Hematopoietic multipotent progenitor cell treated with erythropoietin and hydrocortisone succinate and interleukin-3 and kit ligand, for 17 days (in vitro differentiated cells): Measurements from ENCODE around the gene RUSC1.
A peak's percentile ranks its signal among the peaks of the same experiment; 100 is the strongest.

Experiments used
- DNase-seq: peaks from one replicate; pipeline ENCODE4 v3.0.0-alpha.2; 2015; ENCODE audit warnings: low spot score

RUSC1 gene

GRCh38 chr1:155295942-155296267 is 24.8 kb upstream of the RUSC1 start:
- no peak for DNase-seq

- DNase-seq: no peak
Observed at GRCh38 chr1:155296661-155297060, 24.0 kb upstream of the RUSC1 start.

GRCh38 chr1:155297384-155297783 is 23.3 kb upstream of the RUSC1 start:
- no peak for DNase-seq

GRCh38 chr1:155300024-155300423 is 20.7 kb upstream of the RUSC1 start:
- no peak for DNase-seq

- DNase-seq: no peak
Observed at GRCh38 chr1:155300553-155301329, 20.0 kb upstream of the RUSC1 start.

- DNase-seq: peak; percentile 39
Observed at GRCh38 chr1:155301342-155301841, 19.3 kb upstream of the RUSC1 start, which contains the start of gene PKLR. PKLR (minus strand) TSS chr1:155301438; CDS start chr1:155301395, 43 bp downstream.

- no peak for DNase-seq
Observed at GRCh38 chr1:155304558-155305063, 16.1 kb upstream of the RUSC1 start.

- DNase-seq: no peak
Observed at GRCh38 chr1:155305881-155306391, 14.8 kb upstream of the RUSC1 start.

GRCh38 chr1:155307247-155307740 is 13.4 kb upstream of the RUSC1 start:
- DNase-seq: peak; percentile 51

GRCh38 chr1:155308493-155309422 is 11.9 kb upstream of the RUSC1 start, which contains the start of gene FDPS:
FDPS (plus strand) TSS chr1:155308866; CDS start chr1:155309790, 924 bp downstream.
- DNase-seq: peak; percentile 99

- peak; percentile 36 for DNase-seq
Observed at GRCh38 chr1:155309423-155310021, 11.2 kb upstream of the RUSC1 start.

GRCh38 chr1:155313261-155313660 is 7.4 kb upstream of the RUSC1 start:
- DNase-seq: no peak

- DNase-seq: no peak
Observed at GRCh38 chr1:155316922-155317321, 3.8 kb upstream of the RUSC1 start.

- no peak for DNase-seq
Observed at GRCh38 chr1:155318082-155318481, 2.6 kb upstream of the RUSC1 start.

- DNase-seq: no peak
Observed at GRCh38 chr1:155319536-155319935, 1.2 kb upstream of the RUSC1 start.

GRCh38 chr1:155320252-155320651 is 442 bp upstream of the RUSC1 start:
- DNase-seq: no peak

- no peak for DNase-seq
Observed at GRCh38 chr1:155321639-155322503, 1.2 kb downstream of the RUSC1 start.

GRCh38 chr1:155322571-155322952 is 1.9 kb downstream of the RUSC1 start:
- DNase-seq: no peak

- DNase-seq: peak; percentile 87
Observed at GRCh38 chr1:155322953-155323728, 2.4 kb downstream of the RUSC1 start.

GRCh38 chr1:155323729-155324036 is 3.0 kb downstream of the RUSC1 start:
- DNase-seq: peak; percentile 88
